Testis (tissue), 3 donors: ENCODE results near the gene TRIM8. TPM values are rescaled to one million over a fixed set of nuclear protein-coding genes. Genes with fewer than 3 reads are reported as not detected.
A peak's percentile ranks its signal among the peaks of the same experiment; 100 is the strongest.

Experiments used
- DNase-seq: peaks from one replicate; pipeline ENCODE4 v3.0.0-alpha.2; 2019
- H3K27ac ChIP-seq, 2 donors: fragments of 200-600 bp; sonication (generic); one replicate each; pipeline ENCODE4 v1.5.1; 2019
- H3K27me3 ChIP-seq: fragments of 200-600 bp; sonication (generic); one replicate; pipeline ENCODE4 v1.5.1; 2019
- H3K36me3 ChIP-seq: fragments of 200-600 bp; sonication (generic); one replicate; pipeline ENCODE4 v1.5.1; 2017; ENCODE audit warnings: low read depth; ENCODE audit errors: missing control alignments
- H3K4me1 ChIP-seq: fragments of 200-600 bp; sonication (generic); one replicate; pipeline ENCODE4 v1.5.1; 2019
- H3K4me3 ChIP-seq, 2 donors: fragments of 200-600 bp; sonication (generic); one replicate each; pipeline ENCODE4 v1.5.1; 2017 to 2019
- H3K9me3 ChIP-seq: fragments of 200-600 bp; sonication (generic); one replicate; pipeline ENCODE4 v1.5.1; 2017
- POLR2A ChIP-seq: fragments of 450-650 bp; IDR thresholded peaks from one replicate; pipeline ENCODE4 v1.6.1; 2017; ENCODE audit warnings: antibody characterized with exemption, mild to moderate bottlenecking, moderate library complexity
- WGBS, 2 donors: methylation state at CpG; one replicate each; pipeline ENCODE4 v1.1.5; 2018; 5-methylcytosine and 5-hydroxymethylcytosine counted together
- intact Hi-C: fragments of 100-400 bp; cut with DNase I; formaldehyde crosslinking; loops from one replicate; pipeline ENCODE4 v1.15.1; 2023; ENCODE audit warnings: low total_unique reads
- polyA plus RNA-seq: library from polyadenylated mRNA; stranded (reverse); fragments of 350-450 nt; fragmentation: Illumina TruSeq; extraction: RNeasy Lipid Tissue Mini Kit (QIAGEN cat#74804); gene quantifications from one replicate; pipeline ENCODE4 v1.2.3, GENCODE V29; 2014; ENCODE audit warnings: low read depth, low replicate concordance; ENCODE audit not compliant: insufficient read depth
- total RNA-seq, 2 donors: library from RNA; depleted of rRNA; stranded (reverse); fragments of >200 nt; gene quantifications; one replicate each; pipeline ENCODE4 v1.2.3, GENCODE V29; 2016
- TF ChIP-seq, protein P1 (sequence below), 3 experiments: fragments of 450-650 bp in 2 of 3; fragments of 200-600 bp in 1 of 3; sonication (generic) in 1 of 3; IDR thresholded peaks; one replicate each; pipeline ENCODE4 v1.5.1; 2016 to 2019; ENCODE audit warnings: antibody characterized with exemption in 3 of 3, mild to moderate bottlenecking in 2 of 3, moderate library complexity in 1 of 3

Gene TRIM8
- total and polyA plus RNA-seq, 3 donors from 2014 or later: 69.8 to 170 (median 114) TPM

DNA sequence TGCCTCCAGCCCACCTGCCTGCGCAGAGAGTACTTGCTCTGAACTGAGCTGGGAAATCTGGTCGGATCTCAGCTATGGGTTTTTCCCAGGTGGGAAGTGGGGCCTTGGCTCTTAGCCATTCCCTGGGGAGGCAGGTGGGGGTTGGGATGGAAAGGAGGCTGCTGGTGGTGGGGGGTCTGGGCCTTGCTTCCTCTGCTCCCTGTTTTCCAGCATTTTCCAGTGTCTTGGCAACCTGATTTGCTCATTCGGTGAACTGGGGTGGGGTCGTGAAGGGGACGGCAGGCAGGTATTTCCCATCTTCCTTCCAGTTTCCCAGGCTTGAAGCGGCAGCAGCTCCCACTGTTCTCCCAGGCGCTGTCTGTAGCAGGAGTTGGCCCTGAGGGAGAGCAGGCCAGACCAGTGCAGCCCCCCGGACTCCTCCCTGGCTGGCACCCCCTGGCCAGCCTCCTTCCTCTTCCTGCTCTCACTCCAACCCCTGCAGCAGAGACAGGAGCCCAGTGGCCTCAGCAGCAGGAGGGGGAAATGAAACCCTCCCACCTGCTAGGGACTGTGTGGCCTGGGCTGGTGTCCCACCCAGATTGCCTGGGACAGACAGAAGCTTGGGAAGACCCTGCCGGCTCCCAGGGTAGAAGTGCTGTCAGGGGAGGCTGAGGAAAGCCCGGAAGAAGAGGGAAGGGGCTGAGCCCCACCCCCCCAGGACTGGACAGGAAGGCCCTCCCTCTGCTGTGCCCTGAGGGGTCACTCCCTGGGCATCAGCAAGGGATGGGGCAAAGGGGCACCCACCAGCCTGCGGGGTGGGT is 6.6 kb downstream of the TRIM8 start:
- Histone ChIP-seq H3K4me3 (no peak overlapping the region), H3K36me3 (no peaks in the 10 kb centered on the region)

DNA sequence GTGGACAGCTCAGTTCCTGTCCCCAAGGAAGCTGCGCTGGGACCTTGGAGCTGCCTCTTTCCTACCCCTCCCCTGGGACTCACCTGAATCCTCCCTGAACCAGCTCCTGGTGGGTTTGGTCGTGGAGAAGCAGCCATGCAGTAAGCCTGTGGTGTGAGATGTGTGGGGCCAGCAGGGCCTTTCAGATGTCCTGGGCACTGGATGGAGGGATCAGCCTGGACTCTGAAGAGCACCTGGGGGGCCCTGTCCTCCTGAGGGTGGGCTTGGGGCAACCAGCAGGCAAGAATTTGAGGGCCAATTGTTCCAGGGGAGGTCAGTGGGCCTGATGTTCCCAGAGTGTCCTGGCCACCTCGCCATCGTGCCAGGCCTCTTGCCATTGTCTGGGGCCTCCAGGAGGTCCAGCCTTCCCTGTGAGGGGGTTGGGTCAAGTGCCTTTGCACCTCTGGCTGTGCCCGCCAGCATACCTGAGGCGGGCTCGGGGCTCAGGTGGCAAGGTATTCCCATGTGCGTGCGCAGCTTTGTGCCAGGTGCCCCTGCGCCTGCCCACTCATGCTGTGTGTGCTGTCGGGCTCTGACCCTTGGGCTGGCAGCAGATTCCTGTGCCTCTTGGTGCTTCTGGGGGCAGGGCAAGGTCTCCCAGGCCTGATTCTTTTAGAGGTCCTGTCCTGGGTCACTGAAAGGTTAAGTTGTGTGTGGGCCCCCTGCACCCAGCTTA is 7.3 kb downstream of the TRIM8 start:
- Histone ChIP-seq H3K36me3 (no peaks in the 10 kb centered on the region), H3K4me3 (no peak overlapping the region), H3K9me3 (no peaks in the 10 kb centered on the region), H3K27ac (peak overlapping the region; percentile 36 to 55), H3K27me3 (no peaks in the 10 kb centered on the region), H3K4me1 (peaks cover 67% of the 10 kb centered on the region)
- TF ChIP-seq POLR2A: no peak
- TF ChIP-seq, protein P1, sequence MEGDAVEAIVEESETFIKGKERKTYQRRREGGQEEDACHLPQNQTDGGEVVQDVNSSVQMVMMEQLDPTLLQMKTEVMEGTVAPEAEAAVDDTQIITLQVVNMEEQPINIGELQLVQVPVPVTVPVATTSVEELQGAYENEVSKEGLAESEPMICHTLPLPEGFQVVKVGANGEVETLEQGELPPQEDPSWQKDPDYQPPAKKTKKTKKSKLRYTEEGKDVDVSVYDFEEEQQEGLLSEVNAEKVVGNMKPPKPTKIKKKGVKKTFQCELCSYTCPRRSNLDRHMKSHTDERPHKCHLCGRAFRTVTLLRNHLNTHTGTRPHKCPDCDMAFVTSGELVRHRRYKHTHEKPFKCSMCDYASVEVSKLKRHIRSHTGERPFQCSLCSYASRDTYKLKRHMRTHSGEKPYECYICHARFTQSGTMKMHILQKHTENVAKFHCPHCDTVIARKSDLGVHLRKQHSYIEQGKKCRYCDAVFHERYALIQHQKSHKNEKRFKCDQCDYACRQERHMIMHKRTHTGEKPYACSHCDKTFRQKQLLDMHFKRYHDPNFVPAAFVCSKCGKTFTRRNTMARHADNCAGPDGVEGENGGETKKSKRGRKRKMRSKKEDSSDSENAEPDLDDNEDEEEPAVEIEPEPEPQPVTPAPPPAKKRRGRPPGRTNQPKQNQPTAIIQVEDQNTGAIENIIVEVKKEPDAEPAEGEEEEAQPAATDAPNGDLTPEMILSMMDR (IDR thresholded peaks at IDR 0.05): no peak
- no peak for DNase-seq
- 77 to 80% methylated on average over 6 to 11 of the region's 11 CpGs for WGBS, 2 donors
- intact Hi-C loops: no loop called here

More for the DNA sequence above, 6.6 kb downstream of the TRIM8 start:
- no peaks in the 10 kb centered on the region for H3K27me3 ChIP-seq
- H3K4me1 ChIP-seq: peaks cover 68% of the 10 kb centered on the region
- no peaks in the 10 kb centered on the region for H3K9me3 ChIP-seq
- no peak for TF ChIP-seq POLR2A
- TF ChIP-seq, protein P1 (IDR thresholded peaks at IDR 0.05): no peak
- H3K27ac ChIP-seq: peak overlapping the region; percentile 21 to 55
- 67 to 71% methylated on average over 8 to 11 of the region's 11 CpGs for WGBS, 2 donors
- intact Hi-C loops: no loop called here
- no peak for DNase-seq

- peak overlapping the region in 1 of 2 donors; percentile 36 for H3K27ac ChIP-seq
- 56 to 80% methylated on average over 12 of the region's 12 CpGs for WGBS, 2 donors
Measured at GRCh38 chr10:102652170-102652916, 8.1 kb downstream of the TRIM8 start.

DNA sequence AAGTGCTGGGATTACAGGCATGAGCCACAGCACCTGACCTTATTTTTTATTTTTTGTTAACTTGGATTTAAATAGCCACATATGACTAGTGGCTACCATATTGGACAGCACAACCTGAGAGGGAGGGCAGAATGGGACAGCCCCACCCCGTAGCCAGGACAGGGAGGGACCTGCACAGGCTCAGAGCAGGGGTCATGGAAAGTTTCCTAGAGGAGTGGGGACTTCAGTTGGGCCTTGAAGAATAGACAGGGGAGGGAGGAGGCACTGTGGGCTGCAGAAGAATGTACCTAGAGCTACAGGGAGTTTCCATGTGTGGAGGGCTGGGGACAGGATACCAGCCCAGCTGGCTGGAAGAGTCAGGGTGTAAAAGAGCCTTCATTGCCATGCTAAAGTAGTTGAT is 8.8 kb downstream of the TRIM8 start:
- no peak for TF ChIP-seq POLR2A
- TF ChIP-seq, protein P1 (IDR thresholded peaks at IDR 0.05): no peak
- Histone ChIP-seq H3K27me3 (no peaks in the 10 kb centered on the region), H3K9me3 (no peaks in the 10 kb centered on the region), H3K4me3 (no peak overlapping the region), H3K36me3 (no peaks in the 10 kb centered on the region), H3K4me1 (peaks cover 62% of the 10 kb centered on the region), H3K27ac (no peak overlapping the region)
- no peak for DNase-seq
- intact Hi-C loops: no loop called here
- WGBS, 2 donors: 68 to 100% methylated on average over 1 of the region's 1 CpG

More at GRCh38 chr10:102652170-102652916, 8.1 kb downstream of the TRIM8 start:
- TF ChIP-seq POLR2A: no peak
- TF ChIP-seq, protein P1 (IDR thresholded peaks at IDR 0.05): no peak
- H3K27me3 ChIP-seq: no peaks in the 10 kb centered on the region
- intact Hi-C loops: no loop called here
- H3K4me1 ChIP-seq: peaks cover 64% of the 10 kb centered on the region
- no peaks in the 10 kb centered on the region for H3K9me3 ChIP-seq
- no peak overlapping the region for H3K4me3 ChIP-seq
- no peaks in the 10 kb centered on the region for H3K36me3 ChIP-seq
- no peak for DNase-seq
